A673 (cell line): Measurements from ENCODE around the gene DMD.

Experiments used
- EZH2 ChIP-seq: fragments of 200-600 bp; sonication (generic); IDR thresholded peaks from 2 replicates; pipeline ENCODE4 v1.6.1; 2017; ENCODE audit warnings: borderline replicate concordance, low read depth, mild to moderate bottlenecking, mixed read lengths, antibody characterized with exemption, low read length; ENCODE audit not compliant: poor library complexity, severe bottlenecking
- TF ChIP-seq, protein P1 (sequence below): fragments of 300-800, 200-600 bp; sonication (generic); conservative IDR thresholded peaks from 2 replicates; pipeline ENCODE4 v1.5.1; 2017; ENCODE audit warnings: low read depth, mild to moderate bottlenecking, antibody characterized with exemption, low read length, moderate library complexity, mixed read lengths

DNA sequence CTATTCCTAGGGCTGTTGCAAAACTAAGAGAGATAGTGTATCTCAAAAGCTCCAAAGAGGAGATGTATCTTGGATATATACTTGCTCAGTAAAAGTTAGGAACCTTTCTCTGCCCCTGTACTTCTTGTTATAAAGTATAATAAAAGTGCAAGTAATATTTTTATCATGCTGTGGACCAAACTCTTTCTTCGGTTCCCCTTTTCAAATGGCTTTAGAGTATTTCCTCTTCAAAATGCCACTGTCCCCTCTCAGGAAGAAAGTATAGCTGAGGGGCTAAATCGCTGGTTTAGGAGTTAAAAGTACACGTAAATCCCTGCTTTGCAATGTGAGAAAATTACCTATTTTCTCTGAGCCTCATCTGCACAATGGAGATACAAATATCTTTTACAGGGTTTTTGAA, 1970.4 kb downstream of the DMD start:
- TF ChIP-seq EZH2, result no peak
- TF ChIP-seq, protein P1, sequence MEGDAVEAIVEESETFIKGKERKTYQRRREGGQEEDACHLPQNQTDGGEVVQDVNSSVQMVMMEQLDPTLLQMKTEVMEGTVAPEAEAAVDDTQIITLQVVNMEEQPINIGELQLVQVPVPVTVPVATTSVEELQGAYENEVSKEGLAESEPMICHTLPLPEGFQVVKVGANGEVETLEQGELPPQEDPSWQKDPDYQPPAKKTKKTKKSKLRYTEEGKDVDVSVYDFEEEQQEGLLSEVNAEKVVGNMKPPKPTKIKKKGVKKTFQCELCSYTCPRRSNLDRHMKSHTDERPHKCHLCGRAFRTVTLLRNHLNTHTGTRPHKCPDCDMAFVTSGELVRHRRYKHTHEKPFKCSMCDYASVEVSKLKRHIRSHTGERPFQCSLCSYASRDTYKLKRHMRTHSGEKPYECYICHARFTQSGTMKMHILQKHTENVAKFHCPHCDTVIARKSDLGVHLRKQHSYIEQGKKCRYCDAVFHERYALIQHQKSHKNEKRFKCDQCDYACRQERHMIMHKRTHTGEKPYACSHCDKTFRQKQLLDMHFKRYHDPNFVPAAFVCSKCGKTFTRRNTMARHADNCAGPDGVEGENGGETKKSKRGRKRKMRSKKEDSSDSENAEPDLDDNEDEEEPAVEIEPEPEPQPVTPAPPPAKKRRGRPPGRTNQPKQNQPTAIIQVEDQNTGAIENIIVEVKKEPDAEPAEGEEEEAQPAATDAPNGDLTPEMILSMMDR, result no peak
